Neural progenitor cell (in vitro differentiated cells): ENCODE results near the gene TUSC2. TPM values are rescaled to one million over a fixed set of nuclear protein-coding genes. Genes with fewer than 3 reads are reported as not detected.

Experiments used
- DNase-seq: peaks from one replicate; pipeline ENCODE4 v3.0.0-alpha.2; 2016; ENCODE audit warnings: low spot score
- H2AFZ ChIP-seq: fragments of 200-600 bp; sonication (generic); replicated peaks from 2 replicates; pipeline ENCODE4 v1.6.1; 2016; ENCODE audit warnings: antibody characterized with exemption
- H3F3A ChIP-seq: fragments of 200-600 bp; sonication (generic); 2 replicates; pipeline ENCODE4 v1.6.1; 2016; ENCODE audit warnings: antibody characterized with exemption, low read depth
- H3K27ac ChIP-seq: fragments of 200-600 bp; sonication (generic); 2 replicates; pipeline ENCODE4 v1.5.1; 2016; ENCODE audit warnings: mild to moderate bottlenecking
- H3K27me3 ChIP-seq: fragments of 200-600 bp; sonication (generic); 2 replicates; pipeline ENCODE4 v1.6.1; 2016; ENCODE audit warnings: mild to moderate bottlenecking, moderate library complexity
- H3K36me3 ChIP-seq: fragments of 200-600 bp; sonication (generic); 2 replicates; pipeline ENCODE4 v1.5.1; 2016
- H3K4me1 ChIP-seq: fragments of 200-600 bp; sonication (generic); 2 replicates; pipeline ENCODE4 v1.6.1; 2016; ENCODE audit warnings: mixed run types
- H3K4me2 ChIP-seq: fragments of 200-600 bp; sonication (generic); 2 replicates; pipeline ENCODE4 v1.6.1; 2016
- H3K4me3 ChIP-seq: fragments of 200-600 bp; sonication (generic); 2 replicates; pipeline ENCODE4 v1.5.1; 2016
- H3K79me2 ChIP-seq: fragments of 200-600 bp; sonication (generic); 2 replicates; pipeline ENCODE4 v1.6.1; 2016; ENCODE audit warnings: low read depth
- H3K9ac ChIP-seq: fragments of 200-600 bp; sonication (generic); 2 replicates; pipeline ENCODE4 v1.6.1; 2016
- H3K9me3 ChIP-seq: fragments of 200-600 bp; sonication (generic); 2 replicates; pipeline ENCODE4 v1.5.1; 2016; ENCODE audit warnings: low read depth
- H4K20me1 ChIP-seq: fragments of 200-600 bp; sonication (generic); 2 replicates; pipeline ENCODE4 v1.6.1; 2016; ENCODE audit warnings: low read depth
- H3K27ac Mint-ChIP-seq: 3 replicates; pipeline ENCODE4 v1.8.0; 2021; ENCODE audit warnings: mixed read lengths
- H3K27me3 Mint-ChIP-seq: 2 replicates; pipeline ENCODE4 v1.8.0; 2022; ENCODE audit warnings: low read depth, mild to moderate bottlenecking, inconsistent platforms, moderate library complexity, mixed read lengths; ENCODE audit not compliant: insufficient read depth
- H3K36me3 Mint-ChIP-seq: 3 replicates; pipeline ENCODE4 v1.8.0; 2021; ENCODE audit warnings: mixed read lengths
- H3K4me1 Mint-ChIP-seq: 3 replicates; pipeline ENCODE4 v1.8.0; 2021; ENCODE audit warnings: mixed read lengths
- H3K4me3 Mint-ChIP-seq: 3 replicates; pipeline ENCODE4 v1.8.0; 2021; ENCODE audit warnings: mild to moderate bottlenecking, moderate library complexity, mixed read lengths
- H3K9me3 Mint-ChIP-seq: 3 replicates; pipeline ENCODE4 v1.8.0; 2020; ENCODE audit warnings: mixed read lengths
- CTCF ChIP-seq: fragments of 200-600 bp; sonication (generic); IDR thresholded peaks from 2 replicates; pipeline ENCODE4 v1.5.1; 2017; ENCODE audit warnings: antibody characterized with exemption, mild to moderate bottlenecking
- EZH2 ChIP-seq: fragments of 200-600 bp; sonication (generic); IDR thresholded peaks from 2 replicates; pipeline ENCODE4 v1.6.1; 2017; ENCODE audit warnings: antibody characterized with exemption, mild to moderate bottlenecking, moderate library complexity
- EZH2phosphoT487 ChIP-seq: fragments of 200-600 bp; sonication (generic); IDR thresholded peaks from 2 replicates; pipeline ENCODE4 v1.6.1; 2017; ENCODE audit warnings: antibody characterized with exemption
- total RNA-seq: library from RNA; depleted of rRNA; stranded (reverse); fragments of >200 nt; gene quantifications from 2 replicates; pipeline ENCODE4 v1.2.3, GENCODE V29; 2015; ENCODE audit warnings: low replicate concordance

Gene TUSC2
- total RNA-seq, 1 donor from 2014 or later, result 14.9 TPM

- Mint-ChIP-seq H3K4me3 (peak overlapping the region; percentile 87), H3K27ac (peak overlapping the region; percentile 92), H3K36me3 (peaks cover 1% of the 10 kb centered on the region), H3K27me3 (peaks cover 12% of the 10 kb centered on the region), H3K4me1 (peaks cover 16% of the 10 kb centered on the region), H3K9me3 (no peaks in the 10 kb centered on the region)
- TF ChIP-seq CTCF (no peak), EZH2phosphoT487 (no peak)
- Histone ChIP-seq H3K27me3 (no peaks in the 10 kb centered on the region), H3K9me3 (no peaks in the 10 kb centered on the region), H2AFZ (no peak overlapping the region), H3F3A (no peaks in the 10 kb centered on the region), H3K4me3 (peak overlapping the region; percentile 77), H3K4me1 (peaks cover 13% of the 10 kb centered on the region), H4K20me1 (peaks cover under 1% of the 10 kb centered on the region), H3K9ac (no peak overlapping the region), H3K27ac (no peak overlapping the region), H3K36me3 (no peaks in the 10 kb centered on the region), H3K4me2 (peak overlapping the region; percentile 74), H3K79me2 (peaks cover 12% of the 10 kb centered on the region)
- peak; percentile 1 for DNase-seq
These were observed 34.8 kb downstream of the TUSC2 start for GRCh38 chr3:50293079-50293801.

GRCh38 chr3:50292159-50293078, 35.6 kb downstream of the TUSC2 start, which contains the start of gene IFRD2:
TSS of gene IFRD2 (minus strand) at chr3:50292429. CDS start at chr3:50292274, 155 bp downstream.
- Histone ChIP-seq H3K27ac (no peak within 1 kb of the TSS), H3K9ac (peak within 1 kb of the TSS; percentile 58), H3K36me3 (no peaks in the 10 kb centered on the region), H3K79me2 (peaks cover 12% of the 10 kb centered on the region), H3K4me1 (peaks cover 13% of the 10 kb centered on the region), H3K4me2 (peak within 1 kb of the TSS; percentile 99), H3F3A (no peaks in the 10 kb centered on the region), H3K9me3 (no peaks in the 10 kb centered on the region), H4K20me1 (no peaks in the 10 kb centered on the region), H2AFZ (peak within 1 kb of the TSS; percentile 26), H3K27me3 (no peaks in the 10 kb centered on the region), H3K4me3 (peak within 1 kb of the TSS; percentile 77)
- Mint-ChIP-seq H3K4me1 (peaks cover 13% of the 10 kb centered on the region), H3K36me3 (peaks cover 3% of the 10 kb centered on the region), H3K4me3 (peak within 1 kb of the TSS; percentile 87), H3K27me3 (peaks cover 12% of the 10 kb centered on the region), H3K9me3 (no peaks in the 10 kb centered on the region), H3K27ac (peak within 1 kb of the TSS; percentile 92)
- peak; percentile 99 for DNase-seq
- TF ChIP-seq CTCF (no peak), EZH2phosphoT487 (no peak), EZH2 (no peak)

- Mint-ChIP-seq H3K9me3 (no peaks in the 10 kb centered on the region), H3K4me3 (peak overlapping the region; percentile 57), H3K4me1 (peaks cover 17% of the 10 kb centered on the region), H3K36me3 (peaks cover 2% of the 10 kb centered on the region), H3K27me3 (peaks cover 9% of the 10 kb centered on the region), H3K27ac (no peak overlapping the region)
- Histone ChIP-seq H3K27me3 (no peaks in the 10 kb centered on the region), H3K27ac (no peak overlapping the region), H3K79me2 (peaks cover 12% of the 10 kb centered on the region), H3K9ac (no peak overlapping the region), H3K36me3 (no peaks in the 10 kb centered on the region), H3K4me2 (no peak overlapping the region), H4K20me1 (no peaks in the 10 kb centered on the region), H3K9me3 (no peaks in the 10 kb centered on the region), H3K4me3 (no peak overlapping the region), H3F3A (peaks cover 4% of the 10 kb centered on the region), H3K4me1 (peaks cover 13% of the 10 kb centered on the region), H2AFZ (no peak overlapping the region)
- TF ChIP-seq CTCF (no peak), EZH2 (no peak), EZH2phosphoT487 (no peak)
- DNase-seq, result no peak
These were observed 37.8 kb downstream of the TUSC2 start for GRCh38 chr3:50290161-50290641.
